Measurements from ENCODE around the gene SCLT1. TPM values are rescaled to one million over a fixed set of nuclear protein-coding genes. Genes with fewer than 3 reads are reported as not detected.

Gene SCLT1
- total and polyA plus RNA-seq, 5 donors from 2014 or later, result 5.6 to 33.3 (median 7.5) TPM

DNA sequence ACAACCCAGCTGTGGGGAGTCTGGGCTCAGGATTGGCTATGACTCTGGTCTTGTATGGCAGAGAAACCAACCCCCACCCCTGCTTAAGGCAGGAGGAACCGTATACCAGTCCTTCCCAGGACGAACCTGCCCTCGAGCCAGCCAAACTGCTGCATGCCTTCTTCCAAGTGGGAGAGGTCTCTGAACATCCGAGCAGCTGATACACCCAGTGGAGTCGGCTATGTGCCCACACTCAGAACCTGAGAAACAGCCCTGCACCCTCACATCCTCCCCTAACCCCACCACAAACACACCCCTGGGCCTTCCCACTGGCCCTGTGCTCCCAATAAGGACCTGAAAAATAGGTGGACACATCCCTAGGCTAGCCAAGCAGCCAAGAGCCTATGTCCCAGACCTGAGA, 24.4 kb upstream of the SCLT1 start:
- Histone ChIP-seq H3K9me3 (ENCODE audit: control insufficient read depth in 2 of 2, low read length in 2 of 2) (no peaks in the 10 kb centered on the region), H3K36me3 (ENCODE audit: control insufficient read depth, insufficient read depth, low read length) (no peaks in the 10 kb centered on the region), H3K4me1 (ENCODE audit: control insufficient read depth, insufficient read depth, low read length, poor library complexity, severe bottlenecking) (no peaks in the 10 kb centered on the region), H3K27ac (ENCODE audit: insufficient read depth, low read length, poor library complexity, severe bottlenecking) (no peak overlapping the region), H3K4me3 (ENCODE audit: low read depth, low read length) (no peak overlapping the region), H3K27me3 (ENCODE audit: control insufficient read depth, insufficient read depth, low read length) (no peaks in the 10 kb centered on the region)
- DNase-seq (no peak), ATAC-seq (ENCODE audit: low read depth in 2 of 2) (no peak)
- Mint-ChIP-seq H3K9me3 (peaks cover 0 to 5% (median 0%) of the 10 kb centered on the region in 7 donors), H3K27ac (no peak overlapping the region), H3K27me3 (peaks cover 5% of the 10 kb centered on the region), H3K4me3 (no peak overlapping the region), H3K4me1 (no peaks in the 10 kb centered on the region), H3K36me3 (no peaks in the 10 kb centered on the region)

DNA sequence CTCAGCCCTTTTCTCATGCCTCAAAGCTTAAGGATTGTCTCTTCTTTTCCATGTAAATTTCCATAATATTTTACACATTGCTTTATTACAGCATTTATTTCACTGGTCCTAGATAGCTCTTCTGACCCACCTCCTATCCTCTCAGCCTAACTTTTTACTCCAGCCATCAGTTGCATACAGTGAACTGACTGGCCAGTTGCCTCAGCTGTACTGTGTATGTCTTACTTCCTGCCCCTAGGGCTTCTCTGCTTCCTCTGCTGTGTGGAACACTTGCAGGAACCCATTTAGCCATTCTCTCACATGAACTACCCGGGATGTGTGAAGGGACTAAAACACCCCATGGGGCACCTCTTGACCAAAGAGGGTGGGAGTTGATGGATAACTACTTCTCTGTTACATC, 20.6 kb upstream of the SCLT1 start:
- Histone ChIP-seq H3K9me3 (ENCODE audit: control insufficient read depth in 2 of 2, low read length in 2 of 2) (no peaks in the 10 kb centered on the region), H3K27ac (ENCODE audit: insufficient read depth, low read length, poor library complexity, severe bottlenecking) (no peak overlapping the region), H3K27me3 (ENCODE audit: control insufficient read depth, insufficient read depth, low read length) (no peaks in the 10 kb centered on the region), H3K4me3 (ENCODE audit: low read depth, low read length) (no peak overlapping the region), H3K36me3 (ENCODE audit: control insufficient read depth, insufficient read depth, low read length) (peaks cover 4% of the 10 kb centered on the region), H3K4me1 (ENCODE audit: control insufficient read depth, insufficient read depth, low read length, poor library complexity, severe bottlenecking) (no peaks in the 10 kb centered on the region)
- no peak overlapping the region for H3K4me3 Mint-ChIP-seq
- no peak overlapping the region for H3K27ac Mint-ChIP-seq
- peaks cover 13% of the 10 kb centered on the region for H3K36me3 Mint-ChIP-seq
- no peaks in the 10 kb centered on the region for H3K4me1 Mint-ChIP-seq
- ATAC-seq (ENCODE audit: low read depth in 2 of 2), result no peak
- no peak for DNase-seq
- H3K27me3 Mint-ChIP-seq, result no peaks in the 10 kb centered on the region
- H3K9me3 Mint-ChIP-seq, result peaks cover 0 to 2% (median 0%) of the 10 kb centered on the region in 7 donors

DNA sequence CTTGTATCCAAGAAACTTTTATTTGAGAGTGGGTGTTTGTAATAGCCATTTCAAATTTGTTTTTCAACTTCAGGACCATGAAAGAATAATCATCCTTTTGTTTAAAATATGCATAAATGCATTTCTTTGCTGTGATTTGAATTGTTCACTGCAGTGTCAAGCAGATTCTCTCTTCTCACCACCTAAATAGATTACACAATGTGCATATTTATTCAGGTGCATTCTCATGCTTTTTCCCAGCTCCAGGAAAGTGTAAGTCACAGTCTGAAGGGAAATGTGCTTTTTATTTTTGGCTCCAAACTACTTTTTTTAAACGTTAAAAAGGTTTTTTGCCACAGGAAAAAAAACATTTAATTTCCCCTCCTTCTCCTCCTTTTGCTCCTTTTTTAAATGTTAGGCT, 20.1 kb upstream of the SCLT1 start:
- Mint-ChIP-seq H3K36me3 (peaks cover 13% of the 10 kb centered on the region), H3K27ac (no peak overlapping the region), H3K27me3 (no peaks in the 10 kb centered on the region), H3K9me3 (peaks cover 0 to 2% (median 0%) of the 10 kb centered on the region in 7 donors), H3K4me1 (no peaks in the 10 kb centered on the region), H3K4me3 (no peak overlapping the region)
- Histone ChIP-seq H3K27me3 (ENCODE audit: control insufficient read depth, insufficient read depth, low read length) (no peaks in the 10 kb centered on the region), H3K9me3 (ENCODE audit: control insufficient read depth in 2 of 2, low read length in 2 of 2) (no peaks in the 10 kb centered on the region), H3K27ac (ENCODE audit: insufficient read depth, low read length, poor library complexity, severe bottlenecking) (no peak overlapping the region), H3K4me1 (ENCODE audit: control insufficient read depth, insufficient read depth, low read length, poor library complexity, severe bottlenecking) (no peaks in the 10 kb centered on the region), H3K4me3 (ENCODE audit: low read depth, low read length) (no peak overlapping the region), H3K36me3 (ENCODE audit: control insufficient read depth, insufficient read depth, low read length) (peaks cover 4% of the 10 kb centered on the region)
- ATAC-seq (ENCODE audit: low read depth in 2 of 2) (no peak), DNase-seq (no peak)

DNA sequence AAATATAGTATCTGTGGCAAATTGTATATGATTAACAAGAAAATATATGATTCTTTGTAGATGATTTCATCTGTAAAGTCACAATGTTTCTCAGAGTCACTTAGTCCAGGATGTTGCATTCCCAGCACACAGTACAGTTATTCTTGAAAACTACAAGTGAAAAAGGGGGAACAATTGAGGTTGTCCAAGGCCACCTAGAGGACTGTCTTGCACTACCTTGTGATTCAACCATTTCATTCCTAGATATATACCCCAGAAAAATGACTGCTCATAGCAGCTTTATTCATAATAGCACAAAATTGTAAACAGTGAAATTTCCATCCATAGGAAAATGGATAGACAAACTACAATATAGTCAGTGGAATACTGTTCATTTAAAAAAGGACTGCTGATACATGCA, 18.6 kb upstream of the SCLT1 start:
- Mint-ChIP-seq H3K27me3 (no peaks in the 10 kb centered on the region), H3K27ac (no peak overlapping the region), H3K4me1 (peaks cover 0 to 2% (median 0%) of the 10 kb centered on the region in 4 donors), H3K36me3 (peaks cover 13% of the 10 kb centered on the region), H3K9me3 (peaks cover 0 to 2% (median 0%) of the 10 kb centered on the region in 7 donors), H3K4me3 (no peak overlapping the region)
- no peak overlapping the region for H3K4me3 ChIP-seq (ENCODE audit: low read depth, low read length)
- ATAC-seq (ENCODE audit: low read depth in 2 of 2), result no peak
- no peak overlapping the region for H3K27ac ChIP-seq (ENCODE audit: insufficient read depth, low read length, poor library complexity, severe bottlenecking)
- H3K27me3 ChIP-seq (ENCODE audit: control insufficient read depth, insufficient read depth, low read length), result no peaks in the 10 kb centered on the region
- DNase-seq, result no peak
- H3K36me3 ChIP-seq (ENCODE audit: control insufficient read depth, insufficient read depth, low read length), result peaks cover 4% of the 10 kb centered on the region
- no peaks in the 10 kb centered on the region for H3K9me3 ChIP-seq (ENCODE audit: control insufficient read depth in 2 of 2, low read length in 2 of 2)
- no peaks in the 10 kb centered on the region for H3K4me1 ChIP-seq (ENCODE audit: control insufficient read depth, insufficient read depth, low read length, poor library complexity, severe bottlenecking)

DNA sequence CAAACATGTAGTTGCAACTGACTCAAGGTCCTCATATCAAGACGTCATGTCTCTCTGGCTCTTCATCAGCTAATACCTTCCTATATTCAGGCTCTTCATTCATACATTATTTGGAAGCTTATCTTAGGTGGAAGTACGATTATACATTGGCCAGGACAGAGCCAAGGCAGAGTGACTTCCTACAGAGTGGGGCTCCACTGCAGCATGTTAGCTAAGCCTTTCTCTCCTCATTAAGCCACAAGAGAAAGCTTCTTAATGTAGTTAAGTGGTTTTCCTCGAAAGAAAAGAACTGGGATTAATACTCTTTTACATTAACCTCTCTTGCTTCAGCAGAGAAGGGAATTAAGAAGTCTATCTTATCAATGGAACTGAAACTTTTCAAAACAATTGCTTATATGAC, 17.6 kb upstream of the SCLT1 start:
- H3K4me3 ChIP-seq (ENCODE audit: low read depth, low read length), result no peak overlapping the region
- H3K4me1 ChIP-seq (ENCODE audit: control insufficient read depth, insufficient read depth, low read length, poor library complexity, severe bottlenecking), result no peaks in the 10 kb centered on the region
- Mint-ChIP-seq H3K27me3 (no peaks in the 10 kb centered on the region), H3K36me3 (peaks cover 13% of the 10 kb centered on the region), H3K4me3 (no peak overlapping the region), H3K27ac (no peak overlapping the region), H3K4me1 (peaks cover 0 to 2% (median 0%) of the 10 kb centered on the region in 4 donors), H3K9me3 (peaks cover 0 to 2% (median 0%) of the 10 kb centered on the region in 7 donors)
- H3K27ac ChIP-seq (ENCODE audit: insufficient read depth, low read length, poor library complexity, severe bottlenecking), result no peak overlapping the region
- DNase-seq (no peak), ATAC-seq (ENCODE audit: low read depth in 2 of 2) (no peak)
- peaks cover 4% of the 10 kb centered on the region for H3K36me3 ChIP-seq (ENCODE audit: control insufficient read depth, insufficient read depth, low read length)
- H3K27me3 ChIP-seq (ENCODE audit: control insufficient read depth, insufficient read depth, low read length), result no peaks in the 10 kb centered on the region
- no peaks in the 10 kb centered on the region for H3K9me3 ChIP-seq (ENCODE audit: control insufficient read depth in 2 of 2, low read length in 2 of 2)

DNA sequence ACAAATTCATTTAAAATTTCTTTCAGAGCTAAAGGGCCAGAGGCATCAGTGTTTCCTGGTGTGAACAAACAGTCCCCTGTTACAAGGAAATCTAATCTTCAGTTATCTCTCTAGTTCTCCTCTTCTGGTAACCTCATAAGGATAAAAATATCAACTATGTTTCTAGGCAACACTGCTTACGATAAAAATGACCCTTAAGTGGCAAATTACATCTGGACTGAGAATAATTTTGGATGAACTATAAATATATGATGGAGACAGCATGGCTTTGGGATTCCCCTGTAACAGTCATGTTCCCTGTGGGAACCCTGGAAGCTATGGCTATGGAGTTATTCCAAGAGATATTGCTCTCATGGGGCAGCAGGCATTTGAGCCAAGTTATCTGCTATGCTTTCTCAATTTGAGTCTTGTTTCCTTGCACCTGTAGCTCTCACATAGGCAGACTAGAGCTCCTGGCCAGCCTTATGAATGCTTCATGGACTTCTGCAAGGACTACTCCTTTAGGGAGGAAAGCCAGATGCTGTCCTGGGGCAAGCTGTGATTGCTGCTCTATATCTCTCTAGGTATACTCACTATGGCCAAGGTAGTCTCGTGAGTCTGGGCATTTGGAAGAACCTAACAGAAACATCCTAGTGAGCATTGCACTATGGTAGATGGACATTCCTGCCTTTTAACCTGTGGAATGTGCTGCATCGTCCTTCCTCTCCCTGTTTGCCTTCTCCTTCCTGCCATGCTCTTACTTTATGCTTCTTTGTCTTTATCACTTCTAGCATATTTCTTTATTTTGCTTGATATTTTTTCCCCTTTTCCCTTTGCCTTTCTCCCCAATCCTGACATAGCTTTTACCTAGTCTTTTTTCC, 16.9 kb upstream of the SCLT1 start:
- Histone ChIP-seq H3K4me3 (ENCODE audit: low read depth, low read length) (no peak overlapping the region), H3K4me1 (ENCODE audit: control insufficient read depth, insufficient read depth, low read length, poor library complexity, severe bottlenecking) (no peaks in the 10 kb centered on the region), H3K36me3 (ENCODE audit: control insufficient read depth, insufficient read depth, low read length) (peaks cover 4% of the 10 kb centered on the region), H3K27ac (ENCODE audit: insufficient read depth, low read length, poor library complexity, severe bottlenecking) (no peak overlapping the region), H3K9me3 (ENCODE audit: control insufficient read depth in 2 of 2, low read length in 2 of 2) (no peaks in the 10 kb centered on the region), H3K27me3 (ENCODE audit: control insufficient read depth, insufficient read depth, low read length) (no peaks in the 10 kb centered on the region)
- peaks cover 0 to 2% (median 0%) of the 10 kb centered on the region in 4 donors for H3K4me1 Mint-ChIP-seq
- ATAC-seq (ENCODE audit: low read depth in 2 of 2) (no peak), DNase-seq (no peak)
- H3K9me3 Mint-ChIP-seq, result peaks cover 0 to 2% (median 0%) of the 10 kb centered on the region in 7 donors
- H3K27me3 Mint-ChIP-seq, result no peaks in the 10 kb centered on the region
- H3K27ac Mint-ChIP-seq, result no peak overlapping the region
- H3K4me3 Mint-ChIP-seq, result no peak overlapping the region
- H3K36me3 Mint-ChIP-seq, result peaks cover 13% of the 10 kb centered on the region

DNA sequence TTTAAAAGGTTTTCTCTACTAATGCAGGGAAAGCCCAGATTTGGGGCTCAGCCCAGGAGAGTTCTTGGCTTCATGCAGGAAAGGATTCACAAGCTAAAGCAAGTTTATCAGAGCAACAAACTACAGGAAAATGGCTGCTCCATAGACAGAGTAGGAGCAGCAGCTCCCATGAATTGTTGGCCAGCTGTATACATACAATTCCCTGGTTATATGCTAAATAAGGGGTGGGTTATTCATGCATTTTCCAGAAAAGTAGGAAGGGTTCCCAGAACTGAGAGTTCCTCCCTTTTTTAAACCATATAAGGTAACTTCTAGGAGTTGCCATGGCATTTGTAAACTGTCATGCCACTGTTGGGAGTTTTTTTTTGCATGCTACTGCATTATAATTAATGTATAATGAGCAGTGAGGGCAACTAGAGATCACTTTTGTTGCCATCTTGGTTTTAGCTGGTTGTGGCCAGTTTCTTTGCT, 5.2 kb upstream of the SCLT1 start:
- Histone ChIP-seq H3K9me3 (ENCODE audit: control insufficient read depth in 2 of 2, low read length in 2 of 2) (no peaks in the 10 kb centered on the region), H3K27me3 (ENCODE audit: control insufficient read depth, insufficient read depth, low read length) (no peaks in the 10 kb centered on the region), H3K4me3 (ENCODE audit: low read depth, low read length) (no peak overlapping the region), H3K36me3 (ENCODE audit: control insufficient read depth, insufficient read depth, low read length) (no peaks in the 10 kb centered on the region), H3K4me1 (ENCODE audit: control insufficient read depth, insufficient read depth, low read length, poor library complexity, severe bottlenecking) (peaks cover 21% of the 10 kb centered on the region), H3K27ac (ENCODE audit: insufficient read depth, low read length, poor library complexity, severe bottlenecking) (no peak overlapping the region)
- Mint-ChIP-seq H3K9me3 (no peaks in the 10 kb centered on the region), H3K27ac (no peak overlapping the region), H3K4me3 (peak overlapping the region in 2 of 4 donors; percentile 21 to 28), H3K27me3 (no peaks in the 10 kb centered on the region), H3K36me3 (peaks cover 4% of the 10 kb centered on the region), H3K4me1 (peaks cover 8 to 40% (median 31%) of the 10 kb centered on the region in 4 donors)
- DNase-seq (peak in 1 of 3 donors; percentile 28), ATAC-seq (ENCODE audit: low read depth in 2 of 2) (no peak)
